Stimulated activated naive CD8-positive, alpha-beta T cell treated with anti-CD3 and anti-CD28 coated beads, Interleukin-15, Interleukin-2, amounts not matched to agents 100 ng/mL and 50 ng/mL, for 24 hours (primary cell): ENCODE results near the gene PEX12.
"Not testable (repeated sequence)": the region's sequence is repeated elsewhere in the genome, so short reads cannot be mapped to it uniquely, and the experiment has no call there.

Source experiments
- H3K27ac Mint-ChIP-seq: one replicate; pipeline ENCODE4 v1.8.0; 2021; ENCODE audit warnings: mild to moderate bottlenecking, mixed read lengths
- H3K27me3 Mint-ChIP-seq: one replicate; pipeline ENCODE4 v1.8.0; 2021; ENCODE audit warnings: mixed read lengths
- H3K36me3 Mint-ChIP-seq: one replicate; pipeline ENCODE4 v1.8.0; 2021; ENCODE audit warnings: low read depth, mixed read lengths
- H3K4me1 Mint-ChIP-seq: one replicate; pipeline ENCODE4 v1.8.0; 2021; ENCODE audit warnings: low read depth, mixed read lengths
- H3K4me3 Mint-ChIP-seq: one replicate; pipeline ENCODE4 v1.8.0; 2021; ENCODE audit warnings: mild to moderate bottlenecking, mixed read lengths
- H3K9me3 Mint-ChIP-seq: one replicate; pipeline ENCODE4 v1.8.0; 2021; ENCODE audit warnings: mixed read lengths

Gene PEX12

GRCh38 chr17:35578197-35578928 lies at the start of gene PEX12:
Gene PEX12, minus strand, starts transcription at chr17:35578571. Its CDS starts 550 bp downstream, at chr17:35578021.
- Mint-ChIP-seq H3K9me3 (no peaks in the 10 kb centered on the region), H3K27ac (peak within 1 kb of the TSS; percentile 99), H3K36me3 (peaks cover 25% of the 10 kb centered on the region), H3K4me3 (peak within 1 kb of the TSS; percentile 99), H3K27me3 (no peaks in the 10 kb centered on the region), H3K4me1 (peaks cover 32% of the 10 kb centered on the region)

DNA sequence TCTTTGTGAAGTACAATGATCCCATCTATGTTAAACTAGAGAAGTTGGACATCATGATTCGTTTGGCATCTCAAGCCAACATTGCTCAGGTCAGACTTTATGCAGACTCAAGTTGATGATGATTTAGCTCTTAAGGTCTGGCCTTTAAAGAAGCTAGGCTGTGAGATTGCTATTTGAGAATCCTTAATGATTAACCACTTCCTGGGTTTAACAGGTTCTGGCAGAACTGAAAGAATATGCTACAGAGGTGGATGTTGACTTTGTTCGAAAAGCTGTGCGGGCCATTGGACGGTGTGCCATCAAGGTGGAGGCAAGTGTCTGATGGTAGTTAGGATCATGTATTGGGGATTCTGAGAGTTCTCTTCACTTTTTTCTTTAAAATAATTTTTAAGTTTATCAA lies 49.0 kb upstream of the PEX12 start:
- Mint-ChIP-seq H3K9me3 (no peaks in the 10 kb centered on the region), H3K4me1 (peaks cover 12% of the 10 kb centered on the region), H3K36me3 (peaks cover 72% of the 10 kb centered on the region), H3K27me3 (no peaks in the 10 kb centered on the region), H3K27ac (no peak overlapping the region), H3K4me3 (no peak overlapping the region)

DNA sequence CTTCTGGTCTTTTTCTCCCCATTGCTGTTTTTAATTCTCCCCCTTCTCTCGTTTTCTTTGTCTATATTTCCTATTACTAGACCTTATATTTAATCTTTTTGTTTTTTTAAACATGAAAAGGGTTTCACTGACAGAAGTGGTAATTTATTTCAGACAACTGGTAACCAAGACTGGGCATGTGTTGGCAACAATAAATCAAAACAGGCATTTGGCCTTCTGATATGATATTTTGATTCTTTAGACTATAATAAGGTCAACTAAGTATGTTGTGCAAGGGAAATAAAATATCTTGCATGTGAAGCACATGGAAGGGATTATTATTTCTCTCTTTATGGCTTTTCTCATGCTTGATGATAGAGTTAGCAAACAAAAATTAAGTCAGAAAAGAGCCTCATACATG lies 43.4 kb upstream of the PEX12 start:
- Mint-ChIP-seq H3K36me3 (peaks cover 64% of the 10 kb centered on the region), H3K4me1 (peaks cover 6% of the 10 kb centered on the region), H3K27me3 (no peaks in the 10 kb centered on the region), H3K9me3 (no peaks in the 10 kb centered on the region), H3K4me3 (no peak overlapping the region), H3K27ac (no peak overlapping the region)

DNA sequence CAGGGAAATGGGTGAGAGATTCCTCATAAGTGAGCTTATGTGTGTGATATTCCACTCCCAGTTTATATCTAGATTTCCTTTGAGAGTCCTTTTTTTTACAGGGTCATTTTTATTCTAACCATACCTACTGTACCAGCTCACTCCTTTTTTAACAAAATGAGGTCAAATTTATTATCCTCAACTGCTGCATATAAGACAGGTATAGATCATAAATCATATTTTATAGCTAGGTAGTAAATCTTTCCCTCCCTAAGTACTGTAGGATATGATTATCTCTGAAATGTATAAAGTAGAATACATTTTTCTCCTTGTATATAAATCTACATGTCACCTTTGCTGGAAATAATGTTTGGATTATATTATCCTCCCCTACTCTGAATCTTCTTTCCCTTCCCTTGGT lies 40.3 kb upstream of the PEX12 start:
- Mint-ChIP-seq H3K4me3 (no peak overlapping the region), H3K27me3 (no peaks in the 10 kb centered on the region), H3K4me1 (peaks cover 6% of the 10 kb centered on the region), H3K27ac (no peak overlapping the region), H3K36me3 (peaks cover 44% of the 10 kb centered on the region), H3K9me3 (no peaks in the 10 kb centered on the region)

DNA sequence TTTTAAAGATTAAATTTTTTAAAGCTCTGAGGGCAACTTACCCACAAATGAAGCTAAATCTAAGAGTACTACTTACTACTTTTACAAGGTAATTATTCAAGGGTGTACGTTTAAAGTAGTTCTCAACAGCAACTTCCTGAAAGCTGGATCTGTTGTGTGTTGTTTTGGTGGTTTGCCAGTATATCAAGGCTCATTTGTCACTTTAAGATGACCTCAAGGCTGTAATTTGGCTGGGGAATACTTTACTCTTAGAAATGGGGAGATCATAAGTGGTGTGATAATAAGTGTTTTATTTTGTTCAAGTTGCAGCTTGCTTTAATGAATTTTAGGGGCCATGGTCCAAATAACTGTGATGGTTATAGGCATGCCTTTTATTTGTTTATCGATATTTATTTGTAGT lies 39.1 kb upstream of the PEX12 start:
- no peaks in the 10 kb centered on the region for H3K27me3 Mint-ChIP-seq
- H3K36me3 Mint-ChIP-seq, result peaks cover 43% of the 10 kb centered on the region
- H3K4me3 Mint-ChIP-seq, result no peak overlapping the region
- peaks cover 6% of the 10 kb centered on the region for H3K4me1 Mint-ChIP-seq
- H3K9me3 Mint-ChIP-seq, result no peaks in the 10 kb centered on the region
- no peak overlapping the region for H3K27ac Mint-ChIP-seq

DNA sequence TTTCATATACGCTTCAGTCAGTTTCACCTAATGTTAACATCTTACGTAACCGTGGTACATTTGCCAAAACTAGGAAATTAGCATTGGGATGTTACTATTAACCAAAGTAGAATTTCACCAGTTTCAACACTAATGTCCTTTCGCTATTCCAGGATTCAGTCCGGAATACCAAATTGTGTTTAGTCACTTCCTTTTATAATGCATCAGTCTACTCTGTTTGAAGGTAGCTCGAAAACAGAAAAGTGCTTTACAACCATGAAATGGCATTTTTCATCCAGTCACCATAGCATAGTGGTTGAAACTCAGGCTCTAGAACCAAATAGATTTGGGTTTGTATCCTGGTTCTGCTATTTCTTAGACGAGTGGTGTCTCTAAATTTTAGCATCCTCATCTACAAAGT lies 38.2 kb upstream of the PEX12 start:
- Mint-ChIP-seq H3K27ac (no peak overlapping the region), H3K4me3 (no peak overlapping the region), H3K27me3 (no peaks in the 10 kb centered on the region), H3K9me3 (no peaks in the 10 kb centered on the region), H3K4me1 (peaks cover 6% of the 10 kb centered on the region), H3K36me3 (peaks cover 51% of the 10 kb centered on the region)

GRCh38 chr17:35614810-35615209 lies 36.4 kb upstream of the PEX12 start:
- Mint-ChIP-seq H3K27me3 (no peaks in the 10 kb centered on the region), H3K36me3 (peaks cover 49% of the 10 kb centered on the region), H3K4me1 (peaks cover 6% of the 10 kb centered on the region), H3K27ac (no peak overlapping the region), H3K9me3 (no peaks in the 10 kb centered on the region), H3K4me3 (no peak overlapping the region)

DNA sequence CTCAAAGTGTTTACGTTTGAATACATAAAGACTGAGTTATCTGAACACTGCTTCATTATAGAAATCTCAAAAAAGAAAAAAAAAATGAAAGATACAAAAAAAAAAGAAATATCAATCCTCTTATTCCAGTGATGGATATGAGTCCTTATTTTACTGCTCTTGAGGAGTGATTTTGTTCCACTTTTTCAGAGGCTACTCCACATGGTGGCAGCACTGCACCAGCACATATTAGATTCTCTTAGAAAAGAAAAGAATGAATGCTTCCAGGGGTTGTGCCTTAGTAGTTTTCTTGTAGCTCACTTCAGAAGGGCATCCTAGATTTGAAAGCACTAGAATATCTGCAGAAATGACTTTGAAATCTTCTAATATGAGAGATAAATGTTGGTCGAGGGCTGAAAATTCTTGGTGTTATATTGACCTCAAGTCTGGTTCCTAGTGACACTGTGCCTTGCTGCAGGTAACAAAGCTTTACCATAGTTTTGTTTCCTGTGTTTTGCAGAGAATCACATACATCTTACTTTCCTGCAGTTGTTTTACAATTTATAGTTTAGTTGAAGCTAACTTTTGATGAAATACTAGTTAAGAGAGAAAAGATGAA lies 34.7 kb upstream of the PEX12 start:
- Mint-ChIP-seq H3K4me3 (no peak overlapping the region), H3K9me3 (no peaks in the 10 kb centered on the region), H3K36me3 (peaks cover 44% of the 10 kb centered on the region), H3K4me1 (peaks cover 2% of the 10 kb centered on the region), H3K27ac (no peak overlapping the region), H3K27me3 (no peaks in the 10 kb centered on the region)

- not testable (repeated sequence) for H3K4me3 Mint-ChIP-seq, H3K4me1 Mint-ChIP-seq, H3K9me3 Mint-ChIP-seq, H3K27ac Mint-ChIP-seq, H3K27me3 Mint-ChIP-seq
- H3K36me3 Mint-ChIP-seq, result peaks cover 51% of the 10 kb centered on the region
Measured at GRCh38 chr17:35610746-35611145, 32.4 kb upstream of the PEX12 start.

DNA sequence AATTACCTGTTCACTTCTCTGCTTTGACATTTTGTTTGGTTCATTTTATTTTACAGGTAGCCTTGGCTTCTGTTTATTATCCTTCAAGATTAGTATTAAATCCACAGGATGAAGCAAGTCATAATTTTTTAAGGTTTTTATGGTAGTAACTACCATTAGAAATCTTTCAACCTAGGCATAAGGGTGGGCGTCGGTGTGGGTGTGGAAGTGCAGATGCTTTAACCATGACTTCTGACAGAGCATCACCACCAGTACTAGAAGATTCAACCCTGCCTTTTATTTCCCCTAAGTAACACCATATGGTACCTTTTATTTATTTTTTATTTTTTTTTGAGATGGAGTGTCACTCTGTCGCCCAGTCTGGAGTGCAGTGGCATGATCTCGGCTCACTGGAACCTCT lies 31.5 kb upstream of the PEX12 start:
- no peaks in the 10 kb centered on the region for H3K4me1 Mint-ChIP-seq
- H3K27ac Mint-ChIP-seq, result no peak overlapping the region
- H3K27me3 Mint-ChIP-seq, result no peaks in the 10 kb centered on the region
- H3K9me3 Mint-ChIP-seq, result no peaks in the 10 kb centered on the region
- no peak overlapping the region for H3K4me3 Mint-ChIP-seq
- peaks cover 56% of the 10 kb centered on the region for H3K36me3 Mint-ChIP-seq

DNA sequence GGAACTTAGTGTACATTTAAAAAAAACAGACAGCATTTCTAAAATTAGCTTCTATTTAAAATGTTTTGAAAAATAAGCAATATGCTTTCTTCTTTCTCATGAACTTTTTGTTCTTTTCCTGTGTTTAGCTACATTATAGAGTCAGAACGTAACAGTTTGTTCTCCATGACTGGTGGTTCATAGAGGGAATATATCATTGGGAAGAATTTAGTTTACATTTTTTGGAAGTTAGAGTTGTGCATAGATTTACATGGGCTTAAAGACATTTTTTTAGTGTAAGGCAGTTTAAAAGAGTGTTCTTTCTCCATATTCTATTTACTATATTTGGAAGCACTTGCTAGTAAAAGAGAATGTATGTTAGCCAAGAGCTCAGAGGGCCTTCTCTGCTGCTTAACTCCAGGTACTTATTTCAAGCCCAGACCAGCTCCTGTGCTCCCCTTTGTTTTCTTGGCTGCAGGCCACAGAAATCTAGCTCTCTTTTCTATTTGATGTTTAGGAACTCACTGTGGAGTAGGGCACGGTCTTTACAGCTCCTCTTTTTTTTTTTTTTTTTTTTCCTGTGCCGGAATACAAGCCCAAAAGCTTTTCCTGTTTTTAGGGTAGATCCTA lies 29.0 kb upstream of the PEX12 start:
- Mint-ChIP-seq H3K27me3 (no peaks in the 10 kb centered on the region), H3K4me3 (no peak overlapping the region), H3K4me1 (no peaks in the 10 kb centered on the region), H3K36me3 (peaks cover 67% of the 10 kb centered on the region), H3K9me3 (no peaks in the 10 kb centered on the region), H3K27ac (no peak overlapping the region)

DNA sequence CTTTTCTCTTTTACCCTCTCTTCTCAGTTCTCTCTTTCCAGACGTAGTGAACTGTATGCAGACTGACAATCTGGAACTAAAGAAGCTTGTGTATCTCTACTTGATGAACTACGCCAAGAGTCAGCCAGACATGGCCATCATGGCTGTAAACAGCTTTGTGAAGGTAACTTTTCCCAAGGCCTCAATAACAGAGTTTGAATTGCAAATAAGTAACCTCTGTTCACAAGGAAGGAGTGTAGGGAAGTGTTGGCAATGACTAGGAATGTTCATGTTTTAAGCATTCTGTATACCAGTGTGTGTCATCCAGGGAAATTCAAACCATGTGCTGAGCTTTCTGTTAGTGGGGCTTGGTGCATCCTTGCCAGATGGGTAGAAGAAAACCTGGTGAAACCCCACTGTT lies 27.3 kb upstream of the PEX12 start:
- Mint-ChIP-seq H3K36me3 (peaks cover 68% of the 10 kb centered on the region), H3K27me3 (no peaks in the 10 kb centered on the region), H3K4me3 (no peak overlapping the region), H3K9me3 (no peaks in the 10 kb centered on the region), H3K4me1 (no peaks in the 10 kb centered on the region), H3K27ac (no peak overlapping the region)

DNA sequence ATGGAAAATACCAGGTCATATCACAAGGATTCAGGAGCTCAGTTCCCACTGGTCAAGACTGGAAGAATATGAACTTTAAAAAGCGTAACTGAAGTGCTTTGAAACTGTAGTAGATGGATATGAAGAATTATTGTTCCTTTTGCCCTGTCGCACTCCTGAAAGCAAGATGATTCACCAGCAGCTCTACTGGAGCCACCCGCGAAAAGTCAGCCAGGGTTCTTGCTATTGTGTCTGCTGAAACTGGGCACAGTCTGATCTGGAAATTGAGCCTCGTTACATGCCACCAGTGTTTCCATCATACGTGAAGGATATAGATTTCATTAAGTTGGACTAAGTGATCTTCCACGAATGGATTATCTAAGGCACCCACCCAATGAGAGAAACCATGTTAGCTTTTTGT lies 25.3 kb upstream of the PEX12 start:
- no peaks in the 10 kb centered on the region for H3K27me3 Mint-ChIP-seq
- no peak overlapping the region for H3K27ac Mint-ChIP-seq
- H3K36me3 Mint-ChIP-seq, result peaks cover 72% of the 10 kb centered on the region
- no peaks in the 10 kb centered on the region for H3K4me1 Mint-ChIP-seq
- H3K9me3 Mint-ChIP-seq, result no peaks in the 10 kb centered on the region
- no peak overlapping the region for H3K4me3 Mint-ChIP-seq

- Mint-ChIP-seq H3K4me1 (no peaks in the 10 kb centered on the region), H3K4me3 (no peak overlapping the region), H3K27me3 (no peaks in the 10 kb centered on the region), H3K9me3 (no peaks in the 10 kb centered on the region), H3K27ac (no peak overlapping the region), H3K36me3 (peaks cover 73% of the 10 kb centered on the region)
Measured at GRCh38 chr17:35597604-35598003, 19.2 kb upstream of the PEX12 start.

DNA sequence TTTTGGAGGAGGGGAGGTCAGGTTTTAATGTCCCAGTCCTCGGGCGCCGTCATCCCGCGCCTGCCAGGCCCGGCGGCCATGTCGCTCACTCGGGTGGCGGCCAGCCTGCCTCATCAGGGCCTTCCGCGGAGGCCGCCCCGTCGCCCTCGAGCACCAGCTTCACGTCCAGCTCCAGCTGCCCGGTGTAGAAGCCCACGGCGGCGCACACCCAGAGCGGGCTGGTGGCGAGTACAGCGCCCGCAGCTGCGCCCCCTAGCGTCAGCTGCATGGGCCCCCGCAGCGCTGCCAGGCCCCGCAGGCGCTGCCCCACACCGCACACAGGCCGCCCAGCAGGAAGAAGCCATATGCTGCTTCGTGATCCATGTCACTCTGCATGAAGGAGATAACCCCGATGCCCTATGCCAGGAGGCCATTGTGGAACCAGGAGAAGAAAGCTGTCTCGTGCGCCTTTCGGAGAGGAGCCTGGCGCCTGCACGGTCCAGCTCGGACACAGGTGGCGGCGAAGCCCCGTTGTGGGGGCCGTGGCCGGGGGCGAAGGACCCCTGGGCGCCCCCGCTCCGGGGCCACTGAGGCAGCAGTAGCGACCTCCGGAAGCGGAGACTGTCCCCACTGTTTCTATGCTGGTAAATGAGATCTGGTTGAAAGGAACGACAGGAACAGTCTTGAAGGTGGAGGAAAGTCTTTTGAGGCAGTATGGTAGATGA lies 18.3 kb upstream of the PEX12 start:
- Mint-ChIP-seq H3K36me3 (peaks cover 69% of the 10 kb centered on the region), H3K9me3 (no peaks in the 10 kb centered on the region), H3K27ac (peak overlapping the region; percentile 21), H3K4me3 (no peak overlapping the region), H3K27me3 (no peaks in the 10 kb centered on the region), H3K4me1 (no peaks in the 10 kb centered on the region)
